Smooth muscle cell (in vitro differentiated cells): ENCODE data around the gene LAPTM4A. TPM values are rescaled to one million over a fixed set of nuclear protein-coding genes. Genes with fewer than 3 reads are reported as not detected.

Experiments used
- DNase-seq: peaks from one replicate; lab custom pipeline; 2025; ENCODE audit not compliant: unreplicated experiment; lab: John Stamatoyannopoulos, UW
- H2AFZ ChIP-seq: fragments of 200-600 bp; sonication (generic); 2 replicates; pipeline ENCODE4 v1.6.0; 2016; ENCODE audit warnings: antibody characterized with exemption, low read depth, mild to moderate bottlenecking
- H3F3A ChIP-seq: fragments of 200-600 bp; sonication (generic); 2 replicates; pipeline ENCODE4 v1.6.0; 2017; ENCODE audit warnings: antibody characterized with exemption, low read depth
- H3K27ac ChIP-seq: fragments of 200-600 bp; sonication (generic); 2 replicates; pipeline ENCODE4 v1.5.1; 2016; ENCODE audit warnings: low read depth, mild to moderate bottlenecking
- H3K27me3 ChIP-seq: fragments of 200-600 bp; sonication (generic); 2 replicates; pipeline ENCODE4 v1.6.1; 2016; ENCODE audit warnings: low read depth, mild to moderate bottlenecking
- H3K36me3 ChIP-seq: fragments of 200-600 bp; sonication (generic); 2 replicates; pipeline ENCODE4 v1.5.1; 2016; ENCODE audit warnings: low read depth
- H3K4me1 ChIP-seq: fragments of 200-600 bp; sonication (generic); 2 replicates; pipeline ENCODE4 v1.5.1; 2016; ENCODE audit warnings: low read depth
- H3K4me2 ChIP-seq: fragments of 200-600 bp; sonication (generic); 2 replicates; pipeline ENCODE4 v1.6.0; 2016; ENCODE audit warnings: mild to moderate bottlenecking
- H3K4me3 ChIP-seq: fragments of 200-600 bp; sonication (generic); 2 replicates; pipeline ENCODE4 v1.5.1; 2016; ENCODE audit warnings: mild to moderate bottlenecking
- H3K79me2 ChIP-seq: fragments of 200-600 bp; sonication (generic); 2 replicates; pipeline ENCODE4 v1.6.0; 2016; ENCODE audit warnings: low read depth, mild to moderate bottlenecking
- H3K9ac ChIP-seq: fragments of 200-600 bp; sonication (generic); 2 replicates; pipeline ENCODE4 v1.6.0; 2016; ENCODE audit warnings: low read depth
- H3K9me3 ChIP-seq: fragments of 200-600 bp; sonication (generic); replicated peaks from 2 replicates; pipeline ENCODE4 v1.5.1; 2016; ENCODE audit warnings: low read depth
- H4K20me1 ChIP-seq: fragments of 200-600 bp; sonication (generic); 2 replicates; pipeline ENCODE4 v1.6.0; 2016; ENCODE audit warnings: low read depth
- CTCF ChIP-seq: fragments of 200-600 bp; sonication (generic); IDR thresholded peaks from 2 replicates; pipeline ENCODE4 v1.5.1; 2017; ENCODE audit warnings: borderline replicate concordance, mild to moderate bottlenecking, antibody characterized with exemption; ENCODE audit not compliant: insufficient read depth, poor library complexity, severe bottlenecking
- WGBS: methylation state at CpG from one replicate; pipeline ENCODE4 v1.1.7; 2016; ENCODE audit warnings: low lambda C conversion rate; 5-methylcytosine and 5-hydroxymethylcytosine counted together
- polyA plus RNA-seq: library from polyadenylated mRNA; unstranded; fragments of >200 nt; fragmentation: Nextera tagmentation; extraction: Ambion mirVana; gene quantifications from 2 replicates; pipeline ENCODE4 v1.2.1, GENCODE V29; 2016
- total RNA-seq: library from RNA; depleted of rRNA; stranded (reverse); fragments of >200 nt; gene quantifications from 2 replicates; pipeline ENCODE4 v1.2.3, GENCODE V29; 2014

The LAPTM4A gene
- total and polyA plus RNA-seq, 2 experiments from 2014 or later: 423 to 466 TPM

GRCh38 chr2:19987936-19988335 lies 63.5 kb downstream of the LAPTM4A start:
- H3F3A ChIP-seq: no peaks in the 10 kb centered on the region
- no peak overlapping the region for H3K27ac ChIP-seq
- no peaks in the 10 kb centered on the region for H4K20me1 ChIP-seq
- no peak overlapping the region for H2AFZ ChIP-seq
- 94% methylated on average over 5 of the region's 5 CpGs for WGBS
- H3K9ac ChIP-seq: no peak overlapping the region
- H3K9me3 ChIP-seq: no peaks in the 10 kb centered on the region
- H3K36me3 ChIP-seq: no peaks in the 10 kb centered on the region
- peaks cover 22% of the 10 kb centered on the region for H3K4me1 ChIP-seq
- no peak for TF ChIP-seq CTCF
- H3K79me2 ChIP-seq: peaks cover 17% of the 10 kb centered on the region
- DNase-seq: no peak
- no peak overlapping the region for H3K4me3 ChIP-seq
- no peaks in the 10 kb centered on the region for H3K27me3 ChIP-seq
- H3K4me2 ChIP-seq: no peak overlapping the region

Other genes with a start within 250 kb of the LAPTM4A start
- gene TTC32, start 149.6 kb downstream of the LAPTM4A start, total RNA-seq: 6.2 and 12.5 TPM in 2 replicates
- 5.1 and 5.2 TPM in 2 replicates for gene TTC32, start 149.6 kb downstream of the LAPTM4A start, polyA plus RNA-seq
- gene WDR35, start 61.5 kb downstream of the LAPTM4A start, total RNA-seq: 4.7 and 5.7 TPM in 2 replicates
- 0.70 and 1.6 TPM in 2 replicates for gene WDR35, start 61.5 kb downstream of the LAPTM4A start, polyA plus RNA-seq
- 5.1 and 5.6 TPM in 2 replicates for gene MATN3, start 39.0 kb downstream of the LAPTM4A start, total RNA-seq
- gene MATN3, start 39.0 kb downstream of the LAPTM4A start, polyA plus RNA-seq: 7.4 and 12.9 TPM in 2 replicates
- gene SDC1, start 173.5 kb upstream of the LAPTM4A start, total RNA-seq: 61.0 and 81.1 TPM in 2 replicates
- gene SDC1, start 173.5 kb upstream of the LAPTM4A start, polyA plus RNA-seq: 88.1 and 110 TPM in 2 replicates